Parathyroid adenoma (tissue), 2 donors: ENCODE measurements around the gene IL6R.
A peak's percentile ranks its signal among the peaks of the same experiment; 100 is the strongest.

Experiments
- H2AFZ ChIP-seq: fragments of 300-600 bp; sonication (generic); one replicate; pipeline ENCODE4 v1.7.0; 2017; ENCODE audit warnings: antibody characterized with exemption, mild to moderate bottlenecking
- H3K27ac ChIP-seq: fragments of 300-600 bp; sonication (generic); one replicate; pipeline ENCODE4 v1.7.0; 2017
- H3K27me3 ChIP-seq: fragments of 300-600 bp; sonication (generic); one replicate; pipeline ENCODE4 v1.7.0; 2017; ENCODE audit warnings: low read length; ENCODE audit not compliant: control insufficient read depth, insufficient read depth
- H3K36me3 ChIP-seq: fragments of 300-600 bp; sonication (generic); one replicate; pipeline ENCODE4 v1.7.0; 2017; ENCODE audit warnings: low read length; ENCODE audit not compliant: control insufficient read depth, insufficient read depth
- H3K4me1 ChIP-seq: fragments of 300-600 bp; sonication (generic); one replicate; pipeline ENCODE4 v1.7.0; 2017; ENCODE audit warnings: control low read depth
- H3K4me2 ChIP-seq: fragments of 300-600 bp; sonication (generic); one replicate; pipeline ENCODE4 v1.7.0; 2017; ENCODE audit warnings: low read length
- H3K4me3 ChIP-seq: fragments of 300-600 bp; sonication (generic); one replicate; pipeline ENCODE4 v1.7.0; 2017; ENCODE audit warnings: low read depth, low read length
- H3K79me2 ChIP-seq: fragments of 300-600 bp; sonication (generic); one replicate; pipeline ENCODE4 v1.7.0; 2017; ENCODE audit warnings: control low read depth
- H3K9ac ChIP-seq: fragments of 300-600 bp; sonication (generic); one replicate; pipeline ENCODE4 v1.7.0; 2017; ENCODE audit warnings: mild to moderate bottlenecking
- H3K9me3 ChIP-seq: fragments of 300-600 bp; sonication (generic); one replicate; pipeline ENCODE4 v1.7.0; 2017; ENCODE audit warnings: low read length; ENCODE audit not compliant: control insufficient read depth
- TF ChIP-seq, protein P1 (sequence below): fragments of 300-600 bp; sonication (generic); IDR thresholded peaks from one replicate; pipeline ENCODE4 v1.7.0; 2017; ENCODE audit warnings: antibody characterized with exemption, mild to moderate bottlenecking
- donor health status: primary hyperparathyroidism.

The IL6R gene

DNA sequence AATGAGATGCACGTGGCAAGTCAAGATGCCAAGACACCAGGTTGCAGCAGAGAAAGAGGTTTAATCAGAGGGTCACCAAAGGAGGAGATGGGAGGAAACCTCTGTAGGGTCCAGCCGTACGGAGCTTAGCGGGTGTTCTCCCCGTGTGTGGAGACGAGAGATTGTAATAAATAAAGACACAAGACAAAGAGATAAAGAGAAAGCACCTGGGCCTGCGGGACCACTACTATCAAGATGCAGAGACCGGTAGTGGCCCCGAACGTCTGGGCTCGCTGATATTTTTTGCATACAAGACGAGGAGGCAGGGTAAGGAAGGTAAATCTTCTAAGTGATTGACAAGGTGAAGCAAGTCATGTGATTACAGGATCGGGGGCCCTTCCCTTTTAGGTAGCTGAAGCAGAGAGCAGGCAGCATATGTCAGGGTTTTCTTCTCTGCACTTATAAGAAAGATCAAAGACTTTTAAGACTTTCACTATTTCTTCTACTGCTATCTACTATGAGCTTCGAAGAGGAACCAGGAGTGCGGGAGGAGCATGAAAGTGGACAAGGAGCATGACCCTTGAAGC, 55.6 kb downstream of the IL6R start:
- Histone ChIP-seq H3K36me3 (no peaks in the 10 kb centered on the region), H3K79me2 (no peaks in the 10 kb centered on the region), H3K4me3 (no peak overlapping the region), H3K27ac (no peak overlapping the region), H3K27me3 (no peaks in the 10 kb centered on the region), H3K9ac (no peak overlapping the region), H3K4me2 (no peak overlapping the region), H2AFZ (no peak overlapping the region), H3K9me3 (no peaks in the 10 kb centered on the region), H3K4me1 (no peaks in the 10 kb centered on the region)
- TF ChIP-seq, protein P1, sequence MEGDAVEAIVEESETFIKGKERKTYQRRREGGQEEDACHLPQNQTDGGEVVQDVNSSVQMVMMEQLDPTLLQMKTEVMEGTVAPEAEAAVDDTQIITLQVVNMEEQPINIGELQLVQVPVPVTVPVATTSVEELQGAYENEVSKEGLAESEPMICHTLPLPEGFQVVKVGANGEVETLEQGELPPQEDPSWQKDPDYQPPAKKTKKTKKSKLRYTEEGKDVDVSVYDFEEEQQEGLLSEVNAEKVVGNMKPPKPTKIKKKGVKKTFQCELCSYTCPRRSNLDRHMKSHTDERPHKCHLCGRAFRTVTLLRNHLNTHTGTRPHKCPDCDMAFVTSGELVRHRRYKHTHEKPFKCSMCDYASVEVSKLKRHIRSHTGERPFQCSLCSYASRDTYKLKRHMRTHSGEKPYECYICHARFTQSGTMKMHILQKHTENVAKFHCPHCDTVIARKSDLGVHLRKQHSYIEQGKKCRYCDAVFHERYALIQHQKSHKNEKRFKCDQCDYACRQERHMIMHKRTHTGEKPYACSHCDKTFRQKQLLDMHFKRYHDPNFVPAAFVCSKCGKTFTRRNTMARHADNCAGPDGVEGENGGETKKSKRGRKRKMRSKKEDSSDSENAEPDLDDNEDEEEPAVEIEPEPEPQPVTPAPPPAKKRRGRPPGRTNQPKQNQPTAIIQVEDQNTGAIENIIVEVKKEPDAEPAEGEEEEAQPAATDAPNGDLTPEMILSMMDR = no peak

DNA sequence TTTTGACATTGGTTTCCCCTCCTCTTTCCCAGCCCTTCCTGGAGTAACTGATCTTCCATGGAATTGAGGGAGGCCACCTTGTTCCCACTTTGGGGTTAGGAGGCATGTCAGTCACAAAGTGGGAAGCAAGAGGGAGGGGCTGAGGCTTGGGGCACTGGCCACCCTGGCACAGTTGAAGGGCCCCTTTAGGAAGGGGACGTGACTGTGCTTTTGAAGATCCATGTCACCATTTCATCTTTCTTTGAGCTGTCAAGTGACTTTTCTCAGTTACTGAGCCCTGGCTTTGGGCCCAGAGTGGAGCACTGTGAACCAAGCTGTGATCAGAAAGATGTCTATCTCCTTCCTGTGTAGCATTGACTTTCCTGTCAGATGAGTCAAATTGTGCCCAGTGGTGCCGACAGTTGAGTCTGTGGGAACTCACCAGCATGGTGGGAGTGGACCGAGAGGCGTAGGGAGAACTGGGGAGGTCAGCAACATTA, 58.4 kb downstream of the IL6R start:
- Histone ChIP-seq H2AFZ (peak overlapping the region; percentile 58), H3K27me3 (no peaks in the 10 kb centered on the region), H3K4me3 (no peak overlapping the region), H3K79me2 (no peaks in the 10 kb centered on the region), H3K9ac (no peak overlapping the region), H3K36me3 (no peaks in the 10 kb centered on the region), H3K4me1 (no peaks in the 10 kb centered on the region), H3K4me2 (no peak overlapping the region), H3K9me3 (no peaks in the 10 kb centered on the region), H3K27ac (peak overlapping the region; percentile 39)
- TF ChIP-seq, protein P1 = no peak

DNA sequence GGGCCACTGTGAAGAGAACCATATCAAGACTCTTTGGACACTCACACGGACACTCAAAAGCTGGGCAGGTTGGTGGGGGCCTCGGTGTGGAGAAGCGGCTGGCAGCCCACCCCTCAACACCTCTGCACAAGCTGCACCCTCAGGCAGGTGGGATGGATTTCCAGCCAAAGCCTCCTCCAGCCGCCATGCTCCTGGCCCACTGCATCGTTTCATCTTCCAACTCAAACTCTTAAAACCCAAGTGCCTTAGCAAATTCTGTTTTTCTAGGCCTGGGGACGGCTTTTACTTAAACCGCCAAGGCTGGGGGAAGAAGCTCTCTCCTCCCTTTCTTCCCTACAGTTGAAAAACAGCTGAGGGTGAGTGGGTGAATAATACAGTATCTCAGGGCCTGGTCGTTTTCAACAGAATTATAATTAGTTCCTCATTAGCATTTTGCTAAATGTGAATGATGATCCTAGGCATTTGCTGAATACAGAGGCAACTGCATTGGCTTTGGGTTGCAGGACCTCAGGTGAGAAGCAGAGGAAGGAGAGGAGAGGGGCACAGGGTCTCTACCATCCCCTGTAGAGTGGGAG, 60.6 kb downstream of the IL6R start:
- H3K9ac ChIP-seq = no peak overlapping the region
- no peaks in the 10 kb centered on the region for H3K4me1 ChIP-seq
- no peak overlapping the region for H3K4me3 ChIP-seq
- no peaks in the 10 kb centered on the region for H3K9me3 ChIP-seq
- H2AFZ ChIP-seq = peak overlapping the region; percentile 16
- H3K27me3 ChIP-seq = no peaks in the 10 kb centered on the region
- H3K36me3 ChIP-seq = no peaks in the 10 kb centered on the region
- no peaks in the 10 kb centered on the region for H3K79me2 ChIP-seq
- TF ChIP-seq, protein P1 = no peak
- H3K27ac ChIP-seq = peak overlapping the region; percentile 51
- H3K4me2 ChIP-seq = no peak overlapping the region

DNA sequence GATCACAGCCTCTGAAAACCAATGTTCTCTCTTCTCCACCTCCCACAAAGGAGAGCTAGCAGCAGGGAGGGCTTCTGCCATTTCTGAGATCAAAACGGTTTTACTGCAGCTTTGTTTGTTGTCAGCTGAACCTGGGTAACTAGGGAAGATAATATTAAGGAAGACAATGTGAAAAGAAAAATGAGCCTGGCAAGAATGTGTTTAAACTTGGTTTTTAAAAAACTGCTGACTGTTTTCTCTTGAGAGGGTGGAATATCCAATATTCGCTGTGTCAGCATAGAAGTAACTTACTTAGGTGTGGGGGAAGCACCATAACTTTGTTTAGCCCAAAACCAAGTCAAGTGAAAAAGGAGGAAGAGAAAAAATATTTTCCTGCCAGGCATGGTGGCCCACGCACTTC, 61.1 kb downstream of the IL6R start:
- no peaks in the 10 kb centered on the region for H3K79me2 ChIP-seq
- H3K4me1 ChIP-seq = no peaks in the 10 kb centered on the region
- H3K9me3 ChIP-seq = no peaks in the 10 kb centered on the region
- TF ChIP-seq, protein P1 = no peak
- H2AFZ ChIP-seq = peak overlapping the region; percentile 16
- H3K36me3 ChIP-seq = no peaks in the 10 kb centered on the region
- H3K4me3 ChIP-seq = no peak overlapping the region
- H3K4me2 ChIP-seq = peak overlapping the region; percentile 29
- no peak overlapping the region for H3K9ac ChIP-seq
- H3K27me3 ChIP-seq = no peaks in the 10 kb centered on the region
- H3K27ac ChIP-seq = peak overlapping the region; percentile 51

DNA sequence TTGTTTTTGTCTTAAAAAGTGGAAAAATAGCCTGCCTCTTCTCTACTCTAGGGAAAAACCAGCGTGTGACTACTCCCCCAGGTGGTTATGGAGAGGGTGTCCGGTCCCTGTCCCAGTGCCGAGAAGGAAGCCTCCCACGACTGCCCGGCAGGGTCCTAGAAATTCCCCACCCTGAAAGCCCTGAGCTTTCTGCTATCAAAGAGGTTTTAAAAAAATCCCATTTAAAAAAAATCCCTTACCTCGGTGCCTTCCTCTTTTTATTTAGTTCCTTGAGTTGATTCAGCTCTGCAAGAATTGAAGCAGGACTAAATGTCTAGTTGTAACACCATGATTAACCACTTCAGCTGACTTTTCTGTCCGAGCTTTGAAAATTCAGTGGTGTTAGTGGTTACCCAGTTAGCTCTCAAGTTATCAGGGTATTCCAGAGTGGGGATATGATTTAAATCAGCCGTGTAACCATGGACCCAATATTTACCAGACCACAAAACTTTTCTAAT, 61.8 kb downstream of the IL6R start:
- TF ChIP-seq, protein P1 = no peak
- no peak overlapping the region for H2AFZ ChIP-seq
- no peak overlapping the region for H3K9ac ChIP-seq
- no peaks in the 10 kb centered on the region for H3K4me1 ChIP-seq
- H3K9me3 ChIP-seq = no peaks in the 10 kb centered on the region
- no peaks in the 10 kb centered on the region for H3K79me2 ChIP-seq
- no peak overlapping the region for H3K4me3 ChIP-seq
- no peaks in the 10 kb centered on the region for H3K27me3 ChIP-seq
- H3K4me2 ChIP-seq = no peak overlapping the region
- H3K27ac ChIP-seq = no peak overlapping the region
- H3K36me3 ChIP-seq = no peaks in the 10 kb centered on the region
